ENCODE data around the gene AAGAB.

Gene AAGAB

GRCh38 chr15:67186226-67186649 is 68.2 kb downstream of the AAGAB start:
- DNase-seq = no peak

GRCh38 chr15:67185621-67186225 is 68.7 kb downstream of the AAGAB start:
- DNase-seq = no peak

- no peak for DNase-seq
These were observed 69.4 kb downstream of the AAGAB start for GRCh38 chr15:67185051-67185450.

GRCh38 chr15:67184208-67184925 is 70.1 kb downstream of the AAGAB start:
- DNase-seq = no peak

- DNase-seq = no peak
These were observed 70.9 kb downstream of the AAGAB start for GRCh38 chr15:67183443-67184169.

- no peak for DNase-seq
These were observed 73.2 kb downstream of the AAGAB start for GRCh38 chr15:67181221-67181639.

GRCh38 chr15:67180514-67181191 is 73.8 kb downstream of the AAGAB start:
- no peak for DNase-seq

- no peak for DNase-seq
These were observed 74.4 kb downstream of the AAGAB start for GRCh38 chr15:67180035-67180434.

- no peak for DNase-seq
These were observed 75.0 kb downstream of the AAGAB start for GRCh38 chr15:67179411-67179995.

- DNase-seq = no peak
These were observed 75.8 kb downstream of the AAGAB start for GRCh38 chr15:67178569-67179210.

GRCh38 chr15:67177752-67178151 is 76.7 kb downstream of the AAGAB start:
- no peak for DNase-seq

- DNase-seq = peak; percentile 23
These were observed 78.1 kb downstream of the AAGAB start for GRCh38 chr15:67176195-67176971.

GRCh38 chr15:67175643-67176071 is 78.8 kb downstream of the AAGAB start:
- DNase-seq = no peak

- no peak for DNase-seq
These were observed 79.4 kb downstream of the AAGAB start for GRCh38 chr15:67174864-67175573.

GRCh38 chr15:67174446-67174845 is 80.0 kb downstream of the AAGAB start:
- DNase-seq = no peak

- no peak for DNase-seq
These were observed 80.7 kb downstream of the AAGAB start for GRCh38 chr15:67173786-67174185.

- no peak for DNase-seq
These were observed 81.5 kb downstream of the AAGAB start for GRCh38 chr15:67173005-67173404.

GRCh38 chr15:67172172-67172571 is 82.3 kb downstream of the AAGAB start:
- DNase-seq = no peak

- DNase-seq = no peak
These were observed 83.0 kb downstream of the AAGAB start for GRCh38 chr15:67171471-67171870.

GRCh38 chr15:67170143-67170925 is 84.1 kb downstream of the AAGAB start:
- no peak for DNase-seq

All from NCI-H446 treated with DMSO at 0.1 percent for 48 hours (cell line).